Immature natural killer cell (primary cell): ENCODE measurements around the gene ANXA3. TPM values are rescaled to one million over a fixed set of nuclear protein-coding genes. Genes with fewer than 3 reads are reported as not detected.

Source experiments
- DNase-seq, 3 donors: peaks; one replicate each; pipeline ENCODE4 v3.0.0; 2022; ENCODE audit warnings: mixed read lengths in 1 of 3
- H3K27ac Mint-ChIP-seq, 6 donors: one replicate each; pipeline ENCODE4 v1.8.0; 2020; ENCODE audit warnings: mixed read lengths in 6 of 6, mild to moderate bottlenecking in 5 of 6, inconsistent platforms in 4 of 6, moderate library complexity in 3 of 6
- H3K27me3 Mint-ChIP-seq, 3 donors: one replicate each; pipeline ENCODE4 v1.8.0; 2020 to 2021; ENCODE audit warnings: low read depth in 3 of 3, mild to moderate bottlenecking in 3 of 3, mixed read lengths in 3 of 3, moderate library complexity in 3 of 3, inconsistent platforms in 1 of 3
- H3K36me3 Mint-ChIP-seq, 3 donors: one replicate each; pipeline ENCODE4 v1.8.0; 2020; ENCODE audit warnings: mixed read lengths in 3 of 3, inconsistent platforms in 2 of 3, mild to moderate bottlenecking in 2 of 3
- H3K4me1 Mint-ChIP-seq, 2 donors: one replicate each; pipeline ENCODE4 v1.8.0; 2020; ENCODE audit warnings: inconsistent platforms in 2 of 2, mild to moderate bottlenecking in 2 of 2, mixed read lengths in 2 of 2, moderate library complexity in 1 of 2
- H3K4me3 Mint-ChIP-seq, 5 donors: one replicate each; pipeline ENCODE4 v1.8.0; 2020; ENCODE audit warnings: mild to moderate bottlenecking in 5 of 5, mixed read lengths in 5 of 5, inconsistent platforms in 3 of 5, moderate library complexity in 3 of 5
- H3K9me3 Mint-ChIP-seq, 6 donors: one replicate each; pipeline ENCODE4 v1.8.0; 2020; ENCODE audit warnings: mild to moderate bottlenecking in 6 of 6, mixed read lengths in 6 of 6, inconsistent platforms in 4 of 6, moderate library complexity in 3 of 6
- polyA plus RNA-seq, 3 donors: library from polyadenylated mRNA; unstranded; fragments of 300-500 nt; fragmentation: Illumina TruSeq; gene quantifications; one replicate each; pipeline ENCODE4 v1.2.3, GENCODE V29; 2021

Gene ANXA3
- polyA plus RNA-seq, 3 donors from 2014 or later: not detected

GRCh38 chr4:78656968-78657445 lies 105.4 kb downstream of the ANXA3 start:
- no peaks in the 10 kb centered on the region for H3K36me3 Mint-ChIP-seq
- peak overlapping the region in 1 of 6 donors; percentile 1 for H3K27ac Mint-ChIP-seq
- H3K4me1 Mint-ChIP-seq: peaks cover 16 to 24% of the 10 kb centered on the region in 2 donors
- no peak for DNase-seq
- no peaks in the 10 kb centered on the region for H3K9me3 Mint-ChIP-seq
- H3K4me3 Mint-ChIP-seq: peak overlapping the region in 4 of 5 donors; percentile 4 to 55 (median 41)
- peaks cover 2 to 4% (median 2%) of the 10 kb centered on the region in 3 donors for H3K27me3 Mint-ChIP-seq

GRCh38 chr4:78659264-78659663 lies 107.7 kb downstream of the ANXA3 start:
- no peak for DNase-seq
- Mint-ChIP-seq H3K9me3 (no peaks in the 10 kb centered on the region), H3K27ac (no peak overlapping the region), H3K36me3 (no peaks in the 10 kb centered on the region), H3K4me1 (peaks cover 16 to 24% of the 10 kb centered on the region in 2 donors), H3K4me3 (no peak overlapping the region), H3K27me3 (peaks cover 2 to 5% (median 2%) of the 10 kb centered on the region in 3 donors)

DNA sequence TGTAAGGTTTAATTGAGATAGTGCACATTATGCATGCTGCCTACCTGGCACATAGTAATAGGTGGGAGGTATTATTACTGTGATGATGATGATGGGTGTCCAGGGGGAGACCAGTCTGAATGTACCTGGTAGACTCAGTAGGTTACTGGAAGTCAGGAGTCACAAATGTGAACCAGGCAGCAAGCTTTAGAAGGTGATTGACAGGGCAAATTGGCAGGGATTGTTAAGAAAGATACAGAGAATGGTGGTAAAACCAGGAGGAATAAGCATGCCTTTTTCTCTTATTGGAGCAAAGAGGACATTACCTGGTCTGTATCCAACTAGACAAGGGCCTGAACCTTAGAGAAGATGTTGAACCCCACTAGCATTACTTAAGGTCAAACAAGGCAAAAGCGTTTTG lies 108.1 kb downstream of the ANXA3 start:
- peaks cover 2 to 5% (median 2%) of the 10 kb centered on the region in 3 donors for H3K27me3 Mint-ChIP-seq
- no peaks in the 10 kb centered on the region for H3K36me3 Mint-ChIP-seq
- no peak for DNase-seq
- no peak overlapping the region for H3K4me3 Mint-ChIP-seq
- H3K9me3 Mint-ChIP-seq: no peaks in the 10 kb centered on the region
- no peak overlapping the region for H3K27ac Mint-ChIP-seq
- peaks cover 16 to 24% of the 10 kb centered on the region in 2 donors for H3K4me1 Mint-ChIP-seq

Other genes with a start within 250 kb of the ANXA3 start
- gene BMP2K, start 224.6 kb downstream of the ANXA3 start, polyA plus RNA-seq: 1 to 10 TPM in 2 of 3 donors, under 1 TPM in 1; 0.93 to 3.0 (median 1.3) TPM